Measurements from ENCODE around the gene MAP3K8.
A peak's percentile ranks its signal among the peaks of the same experiment; 100 is the strongest.
"Not testable (repeated sequence)": the region's sequence is repeated elsewhere in the genome, so short reads cannot be mapped to it uniquely, and the experiment has no call there.

The MAP3K8 gene

DNA sequence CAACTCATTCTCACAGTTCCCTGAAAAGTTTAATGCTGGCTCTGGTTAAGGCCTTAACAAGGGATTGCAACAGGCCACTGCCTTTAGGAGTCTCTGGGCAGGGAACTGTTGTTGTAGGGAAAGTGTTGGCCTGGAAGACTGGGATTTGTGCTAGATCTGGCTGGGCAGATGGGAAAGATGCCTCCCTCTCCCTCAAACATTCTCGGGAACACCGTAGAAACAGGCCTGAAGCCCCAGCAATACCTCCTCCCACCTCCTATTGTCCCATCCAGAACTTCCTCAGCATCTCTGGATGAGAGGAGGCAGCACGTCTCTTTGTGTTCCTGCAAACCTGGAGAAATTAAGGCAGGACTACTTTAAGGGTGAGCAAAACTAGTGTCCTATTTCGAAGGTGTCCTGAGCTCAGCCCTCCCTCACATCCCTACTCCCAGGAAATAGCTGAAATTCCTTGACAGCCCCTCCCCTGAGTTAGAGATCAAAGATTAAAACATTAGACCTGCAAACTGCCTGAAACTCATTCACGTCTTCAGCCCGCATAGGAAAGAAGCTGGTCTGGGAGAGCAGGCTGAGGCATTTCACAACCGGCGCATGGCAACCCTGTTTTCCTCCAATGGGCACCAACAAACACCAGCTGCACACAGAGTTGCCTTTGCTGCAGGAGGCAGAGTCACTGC lies 10.9 kb upstream of the MAP3K8 start:
- DNase-seq (ENCODE audit: low spot score) = no peak

GRCh38 chr10:30423655-30424275 lies 10.2 kb upstream of the MAP3K8 start:
- not testable (repeated sequence) for DNase-seq (ENCODE audit: low spot score)

DNA sequence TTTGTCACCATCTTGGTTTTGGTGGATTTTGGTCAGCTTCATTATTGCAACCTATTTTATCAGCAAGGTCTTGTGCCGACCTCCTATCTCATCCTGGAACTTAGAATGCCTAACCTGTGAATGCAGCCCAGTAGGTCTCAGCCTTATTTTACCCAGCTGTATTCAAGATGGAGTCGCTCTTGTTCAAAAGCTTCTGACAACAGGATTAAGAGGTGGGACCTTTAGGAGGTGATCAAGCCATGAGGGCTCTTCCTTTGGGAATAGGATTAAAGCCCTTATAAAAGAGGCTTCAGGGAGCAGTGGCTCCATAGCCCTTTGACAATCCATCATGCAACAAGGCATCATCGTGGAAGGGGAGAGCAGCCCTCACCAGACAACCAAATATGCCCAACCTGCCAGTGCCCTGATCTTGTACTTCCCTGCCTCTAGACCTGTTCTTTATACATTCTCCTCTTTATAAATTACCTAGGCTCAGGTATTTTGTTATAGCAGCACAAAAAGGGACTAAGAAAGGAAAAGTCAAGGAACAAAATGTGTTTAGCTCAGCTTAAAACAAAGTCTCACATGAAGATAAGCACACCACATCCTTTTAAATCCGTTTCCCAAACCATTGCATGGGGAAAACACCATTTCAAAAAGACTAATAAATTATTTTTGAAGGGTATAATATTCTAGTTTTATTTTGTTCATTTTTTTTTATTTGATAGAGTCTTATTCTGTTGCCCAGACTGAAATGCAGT lies 8.5 kb upstream of the MAP3K8 start:
- DNase-seq (ENCODE audit: low spot score) = no peak

DNA sequence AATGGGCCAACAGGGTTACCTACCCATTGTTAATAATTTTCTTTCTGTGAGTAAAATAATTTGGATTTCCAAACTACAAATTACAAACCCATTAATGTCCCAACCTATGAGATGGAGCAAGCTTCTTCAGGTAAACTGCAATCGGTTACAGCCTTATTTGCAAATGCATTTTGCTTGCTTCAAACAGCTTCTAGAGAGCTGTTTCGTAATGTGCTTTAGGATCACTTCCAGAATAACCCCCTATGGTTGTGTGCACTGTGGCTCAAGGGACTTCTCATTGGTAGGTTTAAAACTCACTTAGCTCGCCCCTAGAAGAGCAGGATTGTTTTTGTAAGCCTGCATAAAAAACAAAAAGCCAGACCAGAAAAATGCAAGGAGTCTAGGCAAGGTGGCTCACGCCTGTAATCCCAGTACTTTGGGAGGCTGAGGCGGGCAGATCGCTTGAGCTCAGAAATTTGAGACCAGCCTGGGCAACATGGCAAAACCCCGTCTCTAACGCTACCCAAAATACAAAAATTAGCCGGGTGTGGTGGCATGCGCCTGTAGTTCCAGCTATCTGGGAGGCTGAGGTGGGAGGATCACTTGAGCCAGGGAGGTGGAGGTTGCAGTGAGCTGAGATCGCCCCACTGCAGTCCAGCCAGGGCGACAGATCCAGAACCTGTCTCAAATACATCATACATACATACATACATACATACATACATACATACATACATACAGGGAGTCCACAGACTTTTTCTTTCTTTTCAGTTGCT lies 3.3 kb upstream of the MAP3K8 start:
- DNase-seq (ENCODE audit: low spot score) = no peak

GRCh38 chr10:30431435-30431911 lies 2.5 kb upstream of the MAP3K8 start:
- DNase-seq (ENCODE audit: low spot score) = no peak

DNA sequence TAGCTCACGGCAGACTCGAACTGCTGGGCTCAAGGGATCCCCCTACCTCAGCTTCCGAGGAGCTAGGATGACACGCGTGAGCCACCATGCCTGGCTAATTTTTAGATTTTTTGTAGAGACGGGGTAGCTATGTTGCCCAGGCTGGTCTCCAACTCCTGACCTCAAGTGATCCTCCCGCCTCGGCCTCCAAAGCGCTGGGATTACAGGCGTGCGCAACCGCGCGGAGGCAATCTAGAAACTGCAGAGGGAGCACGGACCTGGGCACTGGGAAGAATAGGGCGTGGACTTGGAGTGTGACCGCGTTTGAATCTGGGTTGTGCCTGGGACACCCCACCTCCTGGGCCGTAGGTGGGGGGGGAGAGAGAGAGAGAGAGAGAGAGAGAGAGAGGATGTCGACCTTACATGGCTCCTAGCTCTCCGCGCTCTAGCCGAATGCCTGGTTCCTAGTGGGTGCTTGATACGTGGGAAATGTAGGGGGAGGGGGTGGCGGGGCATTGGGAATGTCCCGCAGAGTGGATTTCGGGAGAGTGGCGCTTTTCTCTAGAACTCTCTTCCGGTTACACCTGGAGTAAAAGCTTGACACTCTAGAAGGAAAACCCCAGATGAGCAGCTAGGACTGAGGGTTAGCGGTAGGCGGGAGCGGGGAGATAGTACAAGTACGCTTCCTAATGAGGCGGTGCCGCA lies 1.2 kb upstream of the MAP3K8 start:
- DNase-seq (ENCODE audit: low spot score) = no peak

GRCh38 chr10:30433306-30433729 lies 666 bp upstream of the MAP3K8 start:
- DNase-seq (ENCODE audit: low spot score) = peak; percentile 84

DNA sequence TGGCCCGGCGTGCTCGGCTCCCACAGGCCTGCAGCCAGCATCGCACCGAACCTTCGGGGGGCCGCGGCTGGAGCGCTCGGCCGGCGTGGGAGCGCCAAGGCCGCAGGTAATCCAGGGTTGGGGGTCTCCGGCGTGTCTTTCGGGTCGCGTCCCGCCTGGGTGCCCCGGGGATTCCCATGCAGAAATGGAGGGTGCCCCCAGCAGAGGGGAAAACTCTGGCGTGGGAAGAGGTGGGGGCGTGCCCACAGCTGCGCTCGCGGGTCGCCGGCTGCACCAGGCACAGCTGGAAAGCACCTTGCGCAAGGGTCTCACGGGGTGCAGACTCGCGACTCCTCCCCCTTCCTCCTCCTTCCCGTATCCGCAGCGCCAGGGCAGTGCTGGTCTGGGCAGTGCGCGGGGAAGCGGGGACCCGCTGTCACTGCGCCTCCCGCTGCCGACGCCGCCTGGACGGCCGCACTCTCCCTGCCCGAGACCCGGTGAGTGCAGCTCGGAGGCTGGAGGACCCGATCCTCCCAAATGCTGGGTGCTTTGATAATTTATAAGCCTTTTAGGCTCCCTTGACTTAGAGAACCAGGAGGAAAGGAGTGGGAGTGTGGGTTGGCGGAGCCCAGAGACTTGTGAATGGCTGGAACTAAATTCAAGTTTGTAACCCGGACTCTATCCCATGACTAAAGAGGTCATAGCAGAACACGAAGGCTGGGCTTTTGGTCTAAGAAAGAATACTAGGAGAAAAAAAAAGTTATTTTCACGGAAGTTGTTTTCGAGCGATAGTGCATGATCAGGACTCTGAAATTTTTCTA lies 489 bp downstream of the MAP3K8 start:
- DNase-seq (ENCODE audit: low spot score) = peak; percentile 79

- no peak for DNase-seq (ENCODE audit: low spot score)
These were observed 1.1 kb downstream of the MAP3K8 start for GRCh38 chr10:30435073-30435422.

- DNase-seq (ENCODE audit: low spot score) = not testable (repeated sequence)
These were observed 1.6 kb downstream of the MAP3K8 start for GRCh38 chr10:30435499-30436167.

GRCh38 chr10:30436191-30436611 lies 2.2 kb downstream of the MAP3K8 start:
- DNase-seq (ENCODE audit: low spot score) = no peak

GRCh38 chr10:30436671-30437030 lies 2.7 kb downstream of the MAP3K8 start:
- DNase-seq (ENCODE audit: low spot score) = no peak

GRCh38 chr10:30437031-30437841 lies 3.3 kb downstream of the MAP3K8 start:
- no peak for DNase-seq (ENCODE audit: low spot score)

DNA sequence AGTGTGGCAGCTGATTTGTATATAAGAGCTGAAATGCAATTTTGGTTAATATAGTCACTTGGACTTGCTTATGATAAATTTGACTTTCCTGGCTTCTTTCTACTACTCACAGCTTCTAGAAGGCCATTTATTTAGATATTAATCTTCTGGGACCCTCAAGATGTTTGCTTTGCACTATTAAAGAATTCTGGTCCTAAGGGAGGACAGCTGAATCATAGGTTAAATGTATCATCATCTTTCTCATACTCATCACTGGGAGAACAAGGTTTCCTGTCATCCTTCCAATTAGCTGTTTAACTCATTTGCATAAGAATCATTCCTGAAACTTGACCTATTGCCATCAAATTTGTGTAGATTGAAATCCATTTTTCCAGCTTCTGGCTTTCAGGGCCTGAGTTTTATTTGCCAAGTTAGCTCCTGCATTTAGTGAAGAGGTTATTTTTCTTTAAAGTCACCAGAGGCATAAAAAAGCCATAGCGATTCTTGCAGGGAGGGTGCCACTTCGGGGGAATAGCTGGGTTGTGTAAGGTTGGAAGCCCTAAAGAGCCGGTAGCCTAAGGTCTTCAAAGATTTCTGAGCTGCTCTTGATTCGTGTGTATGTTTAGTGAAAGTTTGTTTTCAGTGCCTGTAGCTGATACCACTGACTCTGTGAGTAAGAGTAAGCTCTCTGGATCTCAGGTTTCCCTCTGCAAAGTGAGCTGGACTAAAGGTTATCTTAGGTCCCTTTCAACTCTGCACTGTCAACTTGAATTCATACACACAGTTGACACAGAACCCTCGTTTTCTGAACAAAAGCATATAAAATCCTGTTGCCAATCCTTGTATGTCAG lies 4.3 kb downstream of the MAP3K8 start:
- no peak for DNase-seq (ENCODE audit: low spot score)

DNA sequence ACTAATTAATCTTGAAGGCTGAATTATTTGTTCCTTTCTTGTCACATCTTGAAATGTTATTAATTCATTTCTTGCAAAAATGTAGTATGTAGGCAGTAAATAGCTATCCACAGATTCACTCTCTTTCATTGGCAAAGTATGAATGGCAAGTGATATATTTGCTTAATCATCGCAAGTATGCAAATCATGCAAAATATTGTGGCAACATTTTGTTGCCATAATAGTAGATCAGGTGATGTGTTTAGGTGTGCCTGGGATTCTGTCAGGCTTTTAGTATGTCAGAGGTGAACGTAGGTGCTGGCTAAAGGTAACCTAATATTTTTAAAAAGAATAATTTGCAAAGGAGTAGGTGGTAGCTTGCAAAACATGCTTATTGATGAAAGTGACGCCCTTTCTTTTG lies 5.9 kb downstream of the MAP3K8 start:
- no peak for DNase-seq (ENCODE audit: low spot score)

GRCh38 chr10:30442019-30442606 lies 8.1 kb downstream of the MAP3K8 start:
- DNase-seq (ENCODE audit: low spot score) = no peak

DNA sequence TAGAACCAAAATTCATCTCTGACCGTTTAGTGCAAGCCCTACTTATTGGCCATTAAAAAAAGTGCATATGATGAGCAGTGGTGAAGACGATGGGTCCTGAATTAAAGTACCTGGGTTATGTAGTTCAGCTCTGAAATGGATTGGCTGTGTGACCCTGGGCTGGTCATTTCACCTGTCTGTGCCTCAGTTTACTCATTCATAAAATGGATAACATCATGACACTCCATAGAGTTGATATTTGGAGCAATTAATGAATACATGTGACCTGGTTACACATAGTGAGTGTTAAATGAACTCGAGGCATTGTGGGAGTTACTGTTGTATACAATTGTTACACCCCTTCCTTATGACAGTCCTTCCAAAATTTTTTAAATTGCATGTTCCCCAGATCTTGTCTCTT lies 9.1 kb downstream of the MAP3K8 start:
- DNase-seq (ENCODE audit: low spot score) = no peak

DNA sequence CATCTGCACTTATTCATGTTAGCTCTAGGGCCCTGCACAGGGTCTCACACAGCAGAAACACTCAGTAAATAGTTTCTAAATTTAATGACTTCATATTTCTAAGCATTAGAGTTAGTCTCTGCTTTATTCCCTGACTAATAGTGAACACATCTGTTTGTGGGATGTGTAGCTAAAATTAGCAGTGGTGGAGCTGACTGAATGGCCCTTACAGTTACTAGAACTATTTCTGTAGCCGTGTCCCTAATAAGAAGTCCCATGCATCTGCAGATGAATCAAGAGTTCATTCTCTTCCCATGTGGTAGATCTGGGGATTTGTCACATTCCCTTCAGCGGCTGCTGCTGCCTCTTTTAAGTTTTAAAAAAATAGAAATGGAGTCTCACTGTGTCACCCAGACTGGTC lies 11.7 kb downstream of the MAP3K8 start:
- no peak for DNase-seq (ENCODE audit: low spot score)

Data from left forelimb (tissue), 1 donor.